SH-SY5Y (cell line): ENCODE results near the gene COL4A3.

Source experiments
- GATA2 ChIP-seq: IDR thresholded peaks from 2 replicates; pipeline ENCODE4 v1.6.1; 2011; ENCODE audit warnings: mild to moderate bottlenecking, low read depth, low read length
- GATA3 ChIP-seq: IDR thresholded peaks from 2 replicates; pipeline ENCODE4 v1.6.1; 2011; ENCODE audit warnings: low read depth, mild to moderate bottlenecking, low read length, moderate library complexity

GRCh38 chr2:227146456-227146855, 18.0 kb upstream of the COL4A3 start:
- TF ChIP-seq GATA2 = no peak
- no peak for TF ChIP-seq GATA3
